ENCODE results near the gene KRT25. TPM values are rescaled to one million over a fixed set of nuclear protein-coding genes. Genes with fewer than 3 reads are reported as not detected.

KRT25 gene
- not detected for total RNA-seq

GRCh38 chr17:40755231-40755630 lies at the start of gene KRT25:
Gene KRT25 (minus strand): TSS chr17:40755331. CDS start chr17:40755271, 60 bp downstream.
- no peak for DNase-seq
- Histone ChIP-seq H3K4me3 (no peak within 1 kb of the TSS), H3K27ac (no peak within 1 kb of the TSS), H3K4me1 (no peaks in the 10 kb centered on the region), H3K9me3 (peaks cover 0 to 10% of the 10 kb centered on the region in 2 donors), H3K27me3 (no peaks in the 10 kb centered on the region), H3K36me3 (no peaks in the 10 kb centered on the region)
- intact Hi-C loops (cut with DNase I; ENCODE audit: low total_unique reads) = no loop called here
- TF ChIP-seq, protein P1, sequence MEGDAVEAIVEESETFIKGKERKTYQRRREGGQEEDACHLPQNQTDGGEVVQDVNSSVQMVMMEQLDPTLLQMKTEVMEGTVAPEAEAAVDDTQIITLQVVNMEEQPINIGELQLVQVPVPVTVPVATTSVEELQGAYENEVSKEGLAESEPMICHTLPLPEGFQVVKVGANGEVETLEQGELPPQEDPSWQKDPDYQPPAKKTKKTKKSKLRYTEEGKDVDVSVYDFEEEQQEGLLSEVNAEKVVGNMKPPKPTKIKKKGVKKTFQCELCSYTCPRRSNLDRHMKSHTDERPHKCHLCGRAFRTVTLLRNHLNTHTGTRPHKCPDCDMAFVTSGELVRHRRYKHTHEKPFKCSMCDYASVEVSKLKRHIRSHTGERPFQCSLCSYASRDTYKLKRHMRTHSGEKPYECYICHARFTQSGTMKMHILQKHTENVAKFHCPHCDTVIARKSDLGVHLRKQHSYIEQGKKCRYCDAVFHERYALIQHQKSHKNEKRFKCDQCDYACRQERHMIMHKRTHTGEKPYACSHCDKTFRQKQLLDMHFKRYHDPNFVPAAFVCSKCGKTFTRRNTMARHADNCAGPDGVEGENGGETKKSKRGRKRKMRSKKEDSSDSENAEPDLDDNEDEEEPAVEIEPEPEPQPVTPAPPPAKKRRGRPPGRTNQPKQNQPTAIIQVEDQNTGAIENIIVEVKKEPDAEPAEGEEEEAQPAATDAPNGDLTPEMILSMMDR (IDR thresholded peaks at IDR 0.05) = no peak
- no peak for TF ChIP-seq POLR2A (IDR thresholded peaks at IDR 0.05)

- intact Hi-C loops (cut with DNase I; ENCODE audit: low total_unique reads) = loop anchor here (10.0 kb wide), 1 partner anchor 861 kb away; no protein-coding TSS in a partner anchor
Observed at GRCh38 chr17:40803617-40804082, 48.5 kb upstream of the KRT25 start.

DNA sequence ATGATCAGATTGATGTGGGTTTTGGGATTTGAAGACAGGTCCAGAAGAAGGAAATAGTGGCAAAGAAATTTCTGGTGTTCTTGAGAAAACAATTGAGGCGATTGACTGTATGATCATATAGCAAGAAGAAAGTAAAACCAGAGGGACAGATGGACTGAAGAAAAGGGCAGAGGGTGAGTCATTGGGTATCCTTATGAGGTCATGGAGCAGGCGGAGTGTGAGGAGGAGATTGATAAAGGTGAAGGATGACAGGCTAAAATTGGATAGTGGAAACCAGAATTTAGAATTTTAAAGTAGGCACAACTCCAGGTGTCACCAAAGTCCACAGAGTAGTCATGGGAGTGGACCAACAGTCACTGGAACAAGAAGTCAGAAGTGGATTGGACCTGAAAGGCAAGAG lies 46.0 kb upstream of the KRT25 start:
- Histone ChIP-seq H3K27me3 (no peaks in the 10 kb centered on the region), H3K27ac (no peak overlapping the region), H3K4me3 (no peak overlapping the region), H3K4me1 (peaks cover 0 to 4% of the 10 kb centered on the region in 2 donors), H3K36me3 (no peaks in the 10 kb centered on the region), H3K9me3 (no peaks in the 10 kb centered on the region)
- TF ChIP-seq POLR2A (IDR thresholded peaks at IDR 0.05) = no peak
- TF ChIP-seq, protein P1 (IDR thresholded peaks at IDR 0.05) = no peak
- no peak for DNase-seq
- intact Hi-C loops (cut with DNase I; ENCODE audit: low total_unique reads) = loop anchor here (10.0 kb wide), 1 partner anchor 864 kb away; no protein-coding TSS in a partner anchor

More at GRCh38 chr17:40803617-40804082, 48.5 kb upstream of the KRT25 start:
- Histone ChIP-seq H3K36me3 (no peaks in the 10 kb centered on the region), H3K27me3 (no peaks in the 10 kb centered on the region), H3K4me3 (no peak overlapping the region), H3K9me3 (no peaks in the 10 kb centered on the region), H3K27ac (no peak overlapping the region), H3K4me1 (peaks cover 0 to 4% of the 10 kb centered on the region in 2 donors)
- TF ChIP-seq, protein P1 (IDR thresholded peaks at IDR 0.05) = peak; percentile 72 to 84 (median 78)
- no peak for TF ChIP-seq POLR2A (IDR thresholded peaks at IDR 0.05)
- DNase-seq = peak; percentile 69 to 76

DNA sequence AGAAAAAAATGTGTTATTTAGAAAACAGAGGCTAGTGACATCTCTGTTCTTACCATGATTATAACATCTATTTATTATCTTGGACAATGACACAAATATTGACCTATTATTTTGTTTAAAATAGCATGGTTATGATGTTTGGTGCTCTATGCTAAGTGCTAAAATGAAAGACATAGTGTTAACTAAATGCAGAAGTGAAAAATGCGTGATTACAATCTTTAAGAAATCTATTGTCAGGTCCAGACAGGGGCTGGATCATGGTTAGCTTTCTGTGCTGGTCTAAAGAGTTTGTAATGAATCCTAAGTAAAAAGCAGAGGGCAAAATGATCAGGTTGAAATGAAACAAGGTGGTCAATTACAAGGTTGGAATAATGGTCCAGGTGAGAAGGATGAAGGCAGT lies 45.2 kb upstream of the KRT25 start:
- Histone ChIP-seq H3K4me3 (no peak overlapping the region), H3K4me1 (peaks cover 0 to 4% of the 10 kb centered on the region in 2 donors), H3K9me3 (no peaks in the 10 kb centered on the region), H3K27ac (no peak overlapping the region), H3K27me3 (no peaks in the 10 kb centered on the region), H3K36me3 (no peaks in the 10 kb centered on the region)
- no peak for DNase-seq
- TF ChIP-seq, protein P1 (IDR thresholded peaks at IDR 0.05) = no peak
- TF ChIP-seq POLR2A (IDR thresholded peaks at IDR 0.05) = no peak
- intact Hi-C loops (cut with DNase I; ENCODE audit: low total_unique reads) = loop anchor here (10.0 kb wide), 1 partner anchor 864 kb away; no protein-coding TSS in a partner anchor

- no peaks in the 10 kb centered on the region for H3K27me3 ChIP-seq
- H3K36me3 ChIP-seq = no peaks in the 10 kb centered on the region
- no peaks in the 10 kb centered on the region for H3K9me3 ChIP-seq
- peaks cover 0 to 4% of the 10 kb centered on the region in 2 donors for H3K4me1 ChIP-seq
- no peak within 1 kb of the TSS for H3K27ac ChIP-seq
- H3K4me3 ChIP-seq = no peak within 1 kb of the TSS
- DNase-seq = no peak
- intact Hi-C loops (cut with DNase I; ENCODE audit: low total_unique reads) = loop anchor here (10.0 kb wide), 1 partner anchor 865 kb away; no protein-coding TSS in a partner anchor
- TF ChIP-seq, protein P1 (IDR thresholded peaks at IDR 0.05) = no peak
- no peak for TF ChIP-seq POLR2A (IDR thresholded peaks at IDR 0.05)
Observed at GRCh38 chr17:40799859-40800258, 44.7 kb upstream of the KRT25 start, which contains the start of gene KRT28. Gene KRT28 (minus strand): TSS chr17:40799959. CDS start chr17:40799893, 66 bp downstream.
